B cell (primary cell): Measurements from ENCODE around the gene RPRD1B. TPM values are rescaled to one million over a fixed set of nuclear protein-coding genes. Genes with fewer than 3 reads are reported as not detected.

Experiments used
- ATAC-seq: fragments of 200-7000 bp; cut with Tn5 transposase; one replicate; pipeline ENCODE4 v1.10.0; 2021; ENCODE audit warnings: low read depth, mild to moderate bottlenecking, moderate number of reproducible peaks, moderate library complexity
- CTCF ChIA-PET: fragments of 350-600 bp; sonication (Branson Sonifier 250); formaldehyde crosslinking; loops from one replicate; lab custom pipeline; 2021; ENCODE audit warnings: antibody characterized with exemption, inconsistent platforms; lab: Charles Lee
- POLR2A ChIA-PET: fragments of 350-600 bp; sonication (Branson Sonifier 250); formaldehyde crosslinking; loops from one replicate; lab custom pipeline; 2021; ENCODE audit warnings: antibody characterized with exemption; lab: Charles Lee
- DNase-seq: peaks from one replicate; pipeline ENCODE4 v3.0.0; 2013
- H2AFZ ChIP-seq: 2 replicates; pipeline ENCODE4 v1.6.1; 2012; ENCODE audit warnings: mild to moderate bottlenecking, low read depth, low read length; ENCODE audit not compliant: insufficient read depth, poor library complexity, severe bottlenecking
- H3K27ac ChIP-seq, 2 donors: 1 replicate in 1 of 2; 2 replicates in 1 of 2; pipeline ENCODE4 v1.5.1; 2012 to 2013; ENCODE audit warnings: low read length in 2 of 2, mild to moderate bottlenecking in 2 of 2, moderate library complexity in 1 of 2
- H3K27me3 ChIP-seq, 4 experiments: fragments of 200-600 bp in 1 of 4; sonication (generic) in 1 of 4; replicated peaks in 1 of 4; 1 replicate in 2 of 4; 2 replicates in 2 of 4; pipeline versions ENCODE4 v1.6.1 to v1.7.0; 2013 to 2016; ENCODE audit warnings: low read length in 3 of 4, mild to moderate bottlenecking in 2 of 4, mixed read lengths in 1 of 4, moderate library complexity in 1 of 4; ENCODE audit not compliant: insufficient read depth in 4 of 4, control insufficient read depth in 3 of 4; ENCODE audit errors: control extremely low read depth in 1 of 4
- H3K36me3 ChIP-seq, 2 experiments: replicated peaks in 1 of 2; 1 replicate in 1 of 2; 2 replicates in 1 of 2; pipeline versions ENCODE4 v1.6.1 to v1.7.1; 2013; ENCODE audit warnings: low read length in 1 of 2; ENCODE audit not compliant: insufficient read depth in 2 of 2, control insufficient read depth in 1 of 2; ENCODE audit errors: control extremely low read depth in 1 of 2, extremely low read depth in 1 of 2
- H3K4me1 ChIP-seq, 2 donors: fragments of 200-600 bp in 1 of 2; sonication (generic) in 1 of 2; 1 replicate in 1 of 2; 2 replicates in 1 of 2; pipeline versions ENCODE4 v1.5.1 to v1.6.1; 2013 to 2017; ENCODE audit warnings: low read length in 2 of 2; ENCODE audit not compliant: control insufficient read depth in 2 of 2, insufficient read depth in 2 of 2
- H3K4me2 ChIP-seq: replicated peaks from 2 replicates; pipeline ENCODE3; 2012; ENCODE audit warnings: mild to moderate bottlenecking, low read depth, low read length; ENCODE audit not compliant: poor library complexity, severe bottlenecking
- H3K4me3 ChIP-seq, 5 experiments: fragments of 200-600 bp in 1 of 5; sonication (generic) in 1 of 5; 1 replicate in 3 of 5; 2 replicates in 2 of 5; pipeline versions ENCODE4 v1.5.1 to v1.7.0; 2011 to 2016; ENCODE audit warnings: low read length in 4 of 5, mild to moderate bottlenecking in 4 of 5, low read depth in 2 of 5, control low read depth in 1 of 5, moderate library complexity in 1 of 5; ENCODE audit not compliant: insufficient read depth in 1 of 5; ENCODE audit errors: control extremely low read depth in 1 of 5, extremely low read depth in 1 of 5
- H3K79me2 ChIP-seq: fragments of 200-600 bp; sonication (generic); one replicate; pipeline ENCODE4 v1.6.0; 2016; ENCODE audit warnings: low read length; ENCODE audit not compliant: control insufficient read depth, insufficient read depth
- H3K9ac ChIP-seq: fragments of 200-600 bp; sonication (generic); 2 replicates; pipeline ENCODE4 v1.6.1; 2017; ENCODE audit warnings: mild to moderate bottlenecking, low read length, moderate library complexity
- H3K9me3 ChIP-seq, 3 donors: one replicate each; pipeline versions ENCODE4 v1.6.1 to v1.7.1; 2013; ENCODE audit warnings: low read length in 2 of 3; ENCODE audit not compliant: control insufficient read depth in 2 of 3, insufficient read depth in 1 of 3; ENCODE audit errors: control extremely low read depth in 1 of 3
- H4K20me1 ChIP-seq: 2 replicates; pipeline ENCODE4 v1.6.0; 2012; ENCODE audit warnings: mild to moderate bottlenecking, low read length; ENCODE audit not compliant: insufficient read depth, control insufficient read depth, poor library complexity, severe bottlenecking
- H3K27ac Mint-ChIP-seq: one replicate; pipeline ENCODE4 v1.8.0; 2021; ENCODE audit warnings: mixed read lengths
- H3K27me3 Mint-ChIP-seq: one replicate; pipeline ENCODE4 v1.8.0; 2021; ENCODE audit warnings: mixed read lengths
- H3K4me1 Mint-ChIP-seq: one replicate; pipeline ENCODE4 v1.8.0; 2021; ENCODE audit warnings: mixed read lengths
- H3K4me3 Mint-ChIP-seq: one replicate; pipeline ENCODE4 v1.8.0; 2021; ENCODE audit warnings: mixed read lengths
- H3K9me3 Mint-ChIP-seq: one replicate; pipeline ENCODE4 v1.8.0; 2022; ENCODE audit warnings: mixed read lengths; ENCODE audit not compliant: insufficient read depth
- CTCF ChIP-seq: fragments of 200-600 bp; IDR thresholded peaks from one replicate; pipeline ENCODE4 v1.8.0; 2022; ENCODE audit warnings: antibody characterized with exemption, mild to moderate bottlenecking
- EZH2 ChIP-seq: IDR thresholded peaks from 2 replicates; pipeline ENCODE4 v1.6.1; 2012; ENCODE audit warnings: borderline replicate concordance, low read depth, mild to moderate bottlenecking, moderate library complexity, low read length; ENCODE audit not compliant: insufficient read depth, poor library complexity, severe bottlenecking
- WGBS: methylation state at CpG from one replicate; pipeline ENCODE4 v1.1.5; 2013; ENCODE audit warnings: missing lambda C conversion rate; ENCODE audit not compliant: insufficient coverage; 5-methylcytosine and 5-hydroxymethylcytosine counted together
- intact Hi-C: fragments of 100-400 bp; cut with micrococcal nuclease; formaldehyde crosslinking; loops from one replicate; pipeline ENCODE4 v1.10.0; 2022
- polyA plus RNA-seq: library from polyadenylated mRNA; depleted of rRNA; stranded (reverse); fragments of >200 nt; gene quantifications from 2 replicates; pipeline ENCODE4 v1.2.3, GENCODE V29; 2012
- total RNA-seq, 2 donors: library from RNA; stranded (reverse); fragments of 120-200 nt in 1 of 2; gene quantifications; 1 replicate in 1 of 2; 2 replicates in 1 of 2; pipeline versions ENCODE4 v1.2.3 to v1.2.4, GENCODE V29; 2013 to 2022

Gene RPRD1B
- total and polyA plus RNA-seq, 2 donors (not counting 1 experiment from before 2014, with no cell fraction given) = 6.0 to 54.9 TPM

- Histone ChIP-seq H3K9me3 (no peaks in the 10 kb centered on the region), H3K27me3 (no peaks in the 10 kb centered on the region), H3K9ac (no peak overlapping the region), H3K79me2 (no peaks in the 10 kb centered on the region), H2AFZ (no peak overlapping the region), H3K4me3 (no peak overlapping the region), H3K27ac (no peak overlapping the region), H3K36me3 (no peaks in the 10 kb centered on the region), H3K4me2 (no peak overlapping the region), H4K20me1 (no peaks in the 10 kb centered on the region), H3K4me1 (no peaks in the 10 kb centered on the region)
- no peaks in the 10 kb centered on the region for H3K9me3 Mint-ChIP-seq
- POLR2A ChIA-PET = interaction anchor here (0.7 kb wide), 1 partner anchor 694 kb away, joined by 7 read pairs; no protein-coding TSS in a partner anchor
- no peak for ATAC-seq
- TF ChIP-seq EZH2 = no peak
- no peak for DNase-seq
- WGBS = 97% methylated on average over 19 of the region's 26 CpGs
- no peaks in the 10 kb centered on the region for H3K27me3 Mint-ChIP-seq
- intact Hi-C loops = no loop called here
- CTCF ChIA-PET = no interaction called here
- no peak overlapping the region for H3K4me3 Mint-ChIP-seq
- no peak overlapping the region for H3K27ac Mint-ChIP-seq
- H3K4me1 Mint-ChIP-seq = no peaks in the 10 kb centered on the region
Measured at GRCh38 chr20:38132156-38132909, 98.8 kb downstream of the RPRD1B start.

- H3K9ac ChIP-seq = no peak overlapping the region
- intact Hi-C loops = no loop called here
- H3K27ac Mint-ChIP-seq = no peak overlapping the region
- CTCF ChIA-PET = no interaction called here
- no peak for TF ChIP-seq EZH2
- TF ChIP-seq CTCF = no peak
- no peaks in the 10 kb centered on the region for H3K36me3 ChIP-seq
- H3K4me3 ChIP-seq = no peak overlapping the region
- H3K9me3 ChIP-seq = no peaks in the 10 kb centered on the region
- H4K20me1 ChIP-seq = no peaks in the 10 kb centered on the region
- no peaks in the 10 kb centered on the region for H3K4me1 Mint-ChIP-seq
- WGBS = 96% methylated on average over 10 of the region's 11 CpGs
- H3K4me1 ChIP-seq = no peaks in the 10 kb centered on the region
- H3K27me3 ChIP-seq = no peaks in the 10 kb centered on the region
- H3K4me2 ChIP-seq = no peak overlapping the region
- no peaks in the 10 kb centered on the region for H3K27me3 Mint-ChIP-seq
- H3K27ac ChIP-seq = no peak overlapping the region
- POLR2A ChIA-PET = no interaction called here
- H2AFZ ChIP-seq = no peak overlapping the region
- no peak for ATAC-seq
- H3K4me3 Mint-ChIP-seq = no peak overlapping the region
- no peaks in the 10 kb centered on the region for H3K9me3 Mint-ChIP-seq
- H3K79me2 ChIP-seq = no peaks in the 10 kb centered on the region
- no peak for DNase-seq
Measured at GRCh38 chr20:38132910-38133501, 99.5 kb downstream of the RPRD1B start.
